Right lobe of liver (tissue), 4 donors: ENCODE measurements around the gene PGAM4.

Experiments used
- POLR2A ChIP-seq: fragments of 450-650 bp; IDR thresholded peaks from one replicate; pipeline ENCODE4 v1.6.1; 2017; ENCODE audit warnings: antibody characterized with exemption, mild to moderate bottlenecking
- TF ChIP-seq, protein P1 (sequence below), 4 donors: fragments of 200-600 bp in 3 of 4; fragments of 450-650 bp in 1 of 4; IDR thresholded peaks; one replicate each; pipeline versions ENCODE4 v1.5.1 to v1.8.0; 2016 to 2022; ENCODE audit warnings: antibody characterized with exemption in 4 of 4, mild to moderate bottlenecking in 2 of 4
- donor health status: DM: no; HTN: no; CAD: no.
- donor health status: DM: no; HTN: no; CAD: no.
- donor health status: DM: no; HTN: yes; CAD: no.

DNA sequence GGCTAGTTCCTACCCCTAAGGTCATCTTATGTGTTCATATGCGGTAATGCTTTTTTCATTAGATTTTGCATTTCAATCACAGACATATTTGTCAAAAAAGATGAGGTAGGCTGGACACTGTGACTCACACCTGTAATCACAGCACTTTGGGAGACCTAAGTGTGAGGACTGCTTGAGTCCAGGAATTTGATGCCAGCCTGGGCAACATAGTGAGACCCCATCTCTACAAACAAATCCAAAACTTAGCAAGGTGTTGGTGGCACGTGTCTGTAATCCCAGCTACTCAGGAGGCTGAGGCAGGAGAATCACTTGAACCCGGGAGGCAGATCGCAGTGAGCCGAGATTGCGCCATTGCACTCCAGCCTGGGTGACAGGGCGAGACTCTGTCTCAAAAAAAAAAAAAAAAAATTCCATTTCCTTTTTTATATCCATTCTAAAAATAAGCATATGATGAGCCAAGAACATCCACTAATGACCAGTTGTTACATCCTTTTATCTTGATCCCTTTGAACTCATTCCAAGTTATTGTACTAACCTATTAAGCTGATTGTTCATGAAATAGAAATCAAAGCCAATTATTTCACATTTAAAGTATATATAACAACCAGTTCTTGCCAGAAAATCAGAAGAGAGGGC, 23.4 kb downstream of the PGAM4 start:
- TF ChIP-seq, protein P1, sequence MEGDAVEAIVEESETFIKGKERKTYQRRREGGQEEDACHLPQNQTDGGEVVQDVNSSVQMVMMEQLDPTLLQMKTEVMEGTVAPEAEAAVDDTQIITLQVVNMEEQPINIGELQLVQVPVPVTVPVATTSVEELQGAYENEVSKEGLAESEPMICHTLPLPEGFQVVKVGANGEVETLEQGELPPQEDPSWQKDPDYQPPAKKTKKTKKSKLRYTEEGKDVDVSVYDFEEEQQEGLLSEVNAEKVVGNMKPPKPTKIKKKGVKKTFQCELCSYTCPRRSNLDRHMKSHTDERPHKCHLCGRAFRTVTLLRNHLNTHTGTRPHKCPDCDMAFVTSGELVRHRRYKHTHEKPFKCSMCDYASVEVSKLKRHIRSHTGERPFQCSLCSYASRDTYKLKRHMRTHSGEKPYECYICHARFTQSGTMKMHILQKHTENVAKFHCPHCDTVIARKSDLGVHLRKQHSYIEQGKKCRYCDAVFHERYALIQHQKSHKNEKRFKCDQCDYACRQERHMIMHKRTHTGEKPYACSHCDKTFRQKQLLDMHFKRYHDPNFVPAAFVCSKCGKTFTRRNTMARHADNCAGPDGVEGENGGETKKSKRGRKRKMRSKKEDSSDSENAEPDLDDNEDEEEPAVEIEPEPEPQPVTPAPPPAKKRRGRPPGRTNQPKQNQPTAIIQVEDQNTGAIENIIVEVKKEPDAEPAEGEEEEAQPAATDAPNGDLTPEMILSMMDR (IDR thresholded peaks at IDR 0.05), result no peak
- TF ChIP-seq POLR2A, result no peak
